ENCODE data around the gene PRTFDC1. TPM values are rescaled to one million over a fixed set of nuclear protein-coding genes. Genes with fewer than 3 reads are reported as not detected.

PRTFDC1 gene
- total and polyA plus RNA-seq, 2 of the 8 experiments (the other 6 are each of a cell fraction or from before 2014, with no cell fraction given): 5.9 to 6.6 TPM

DNA sequence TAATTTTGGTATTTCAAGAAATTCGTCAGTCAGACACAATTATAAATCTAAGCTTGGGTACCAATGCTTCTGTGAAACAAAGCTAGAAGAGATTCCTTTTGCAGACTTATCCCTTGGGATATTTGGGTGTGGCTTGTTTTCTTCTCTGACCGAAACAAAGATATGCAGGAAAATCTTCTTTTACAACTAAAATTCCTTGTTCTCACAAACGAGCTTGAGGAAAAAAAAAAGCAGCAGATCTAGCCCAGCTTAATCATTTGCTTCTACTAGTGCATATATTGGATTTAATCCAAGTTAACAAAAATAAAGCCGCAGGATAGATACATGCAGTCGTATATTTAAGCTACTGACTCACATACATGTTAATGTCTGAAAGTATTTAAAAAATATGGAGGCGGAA lies 104.2 kb downstream of the PRTFDC1 start (continued):
- TF ChIP-seq, protein P1, sequence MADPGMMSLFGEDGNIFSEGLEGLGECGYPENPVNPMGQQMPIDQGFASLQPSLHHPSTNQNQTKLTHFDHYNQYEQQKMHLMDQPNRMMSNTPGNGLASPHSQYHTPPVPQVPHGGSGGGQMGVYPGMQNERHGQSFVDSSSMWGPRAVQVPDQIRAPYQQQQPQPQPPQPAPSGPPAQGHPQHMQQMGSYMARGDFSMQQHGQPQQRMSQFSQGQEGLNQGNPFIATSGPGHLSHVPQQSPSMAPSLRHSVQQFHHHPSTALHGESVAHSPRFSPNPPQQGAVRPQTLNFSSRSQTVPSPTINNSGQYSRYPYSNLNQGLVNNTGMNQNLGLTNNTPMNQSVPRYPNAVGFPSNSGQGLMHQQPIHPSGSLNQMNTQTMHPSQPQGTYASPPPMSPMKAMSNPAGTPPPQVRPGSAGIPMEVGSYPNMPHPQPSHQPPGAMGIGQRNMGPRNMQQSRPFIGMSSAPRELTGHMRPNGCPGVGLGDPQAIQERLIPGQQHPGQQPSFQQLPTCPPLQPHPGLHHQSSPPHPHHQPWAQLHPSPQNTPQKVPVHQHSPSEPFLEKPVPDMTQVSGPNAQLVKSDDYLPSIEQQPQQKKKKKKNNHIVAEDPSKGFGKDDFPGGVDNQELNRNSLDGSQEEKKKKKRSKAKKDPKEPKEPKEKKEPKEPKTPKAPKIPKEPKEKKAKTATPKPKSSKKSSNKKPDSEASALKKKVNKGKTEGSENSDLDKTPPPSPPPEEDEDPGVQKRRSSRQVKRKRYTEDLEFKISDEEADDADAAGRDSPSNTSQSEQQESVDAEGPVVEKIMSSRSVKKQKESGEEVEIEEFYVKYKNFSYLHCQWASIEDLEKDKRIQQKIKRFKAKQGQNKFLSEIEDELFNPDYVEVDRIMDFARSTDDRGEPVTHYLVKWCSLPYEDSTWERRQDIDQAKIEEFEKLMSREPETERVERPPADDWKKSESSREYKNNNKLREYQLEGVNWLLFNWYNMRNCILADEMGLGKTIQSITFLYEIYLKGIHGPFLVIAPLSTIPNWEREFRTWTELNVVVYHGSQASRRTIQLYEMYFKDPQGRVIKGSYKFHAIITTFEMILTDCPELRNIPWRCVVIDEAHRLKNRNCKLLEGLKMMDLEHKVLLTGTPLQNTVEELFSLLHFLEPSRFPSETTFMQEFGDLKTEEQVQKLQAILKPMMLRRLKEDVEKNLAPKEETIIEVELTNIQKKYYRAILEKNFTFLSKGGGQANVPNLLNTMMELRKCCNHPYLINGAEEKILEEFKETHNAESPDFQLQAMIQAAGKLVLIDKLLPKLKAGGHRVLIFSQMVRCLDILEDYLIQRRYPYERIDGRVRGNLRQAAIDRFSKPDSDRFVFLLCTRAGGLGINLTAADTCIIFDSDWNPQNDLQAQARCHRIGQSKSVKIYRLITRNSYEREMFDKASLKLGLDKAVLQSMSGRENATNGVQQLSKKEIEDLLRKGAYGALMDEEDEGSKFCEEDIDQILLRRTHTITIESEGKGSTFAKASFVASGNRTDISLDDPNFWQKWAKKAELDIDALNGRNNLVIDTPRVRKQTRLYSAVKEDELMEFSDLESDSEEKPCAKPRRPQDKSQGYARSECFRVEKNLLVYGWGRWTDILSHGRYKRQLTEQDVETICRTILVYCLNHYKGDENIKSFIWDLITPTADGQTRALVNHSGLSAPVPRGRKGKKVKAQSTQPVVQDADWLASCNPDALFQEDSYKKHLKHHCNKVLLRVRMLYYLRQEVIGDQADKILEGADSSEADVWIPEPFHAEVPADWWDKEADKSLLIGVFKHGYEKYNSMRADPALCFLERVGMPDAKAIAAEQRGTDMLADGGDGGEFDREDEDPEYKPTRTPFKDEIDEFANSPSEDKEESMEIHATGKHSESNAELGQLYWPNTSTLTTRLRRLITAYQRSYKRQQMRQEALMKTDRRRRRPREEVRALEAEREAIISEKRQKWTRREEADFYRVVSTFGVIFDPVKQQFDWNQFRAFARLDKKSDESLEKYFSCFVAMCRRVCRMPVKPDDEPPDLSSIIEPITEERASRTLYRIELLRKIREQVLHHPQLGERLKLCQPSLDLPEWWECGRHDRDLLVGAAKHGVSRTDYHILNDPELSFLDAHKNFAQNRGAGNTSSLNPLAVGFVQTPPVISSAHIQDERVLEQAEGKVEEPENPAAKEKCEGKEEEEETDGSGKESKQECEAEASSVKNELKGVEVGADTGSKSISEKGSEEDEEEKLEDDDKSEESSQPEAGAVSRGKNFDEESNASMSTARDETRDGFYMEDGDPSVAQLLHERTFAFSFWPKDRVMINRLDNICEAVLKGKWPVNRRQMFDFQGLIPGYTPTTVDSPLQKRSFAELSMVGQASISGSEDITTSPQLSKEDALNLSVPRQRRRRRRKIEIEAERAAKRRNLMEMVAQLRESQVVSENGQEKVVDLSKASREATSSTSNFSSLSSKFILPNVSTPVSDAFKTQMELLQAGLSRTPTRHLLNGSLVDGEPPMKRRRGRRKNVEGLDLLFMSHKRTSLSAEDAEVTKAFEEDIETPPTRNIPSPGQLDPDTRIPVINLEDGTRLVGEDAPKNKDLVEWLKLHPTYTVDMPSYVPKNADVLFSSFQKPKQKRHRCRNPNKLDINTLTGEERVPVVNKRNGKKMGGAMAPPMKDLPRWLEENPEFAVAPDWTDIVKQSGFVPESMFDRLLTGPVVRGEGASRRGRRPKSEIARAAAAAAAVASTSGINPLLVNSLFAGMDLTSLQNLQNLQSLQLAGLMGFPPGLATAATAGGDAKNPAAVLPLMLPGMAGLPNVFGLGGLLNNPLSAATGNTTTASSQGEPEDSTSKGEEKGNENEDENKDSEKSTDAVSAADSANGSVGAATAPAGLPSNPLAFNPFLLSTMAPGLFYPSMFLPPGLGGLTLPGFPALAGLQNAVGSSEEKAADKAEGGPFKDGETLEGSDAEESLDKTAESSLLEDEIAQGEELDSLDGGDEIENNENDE (IDR thresholded peaks at IDR 0.05; ENCODE audit: insufficient replicate concordance, low read length): no peak
- TF ChIP-seq EGR1 (IDR thresholded peaks at IDR 0.05; ENCODE audit: borderline replicate concordance, low read depth, low read length) (no peak), RXRA (IDR thresholded peaks at IDR 0.05; ENCODE audit: insufficient read depth, low read depth, low read length) (no peak), HDAC6 (IDR thresholded peaks at IDR 0.05; ENCODE audit: low read depth, low read length) (no peak), MAX (IDR thresholded peaks at IDR 0.05) (no peak), PHF8 (conservative IDR thresholded peaks at IDR 0.05; ENCODE audit: low read depth, low read length) (no peak), SRF (IDR thresholded peaks at IDR 0.05; ENCODE audit: low read depth, low read length) (no peak), BCL11A (IDR thresholded peaks at IDR 0.05; ENCODE audit: low read depth in 2 of 2, low read length in 2 of 2) (no peak), TCF12 (IDR thresholded peaks at IDR 0.05; ENCODE audit: low read depth, low read length) (no peak), RAD21 (IDR thresholded peaks at IDR 0.05 in 1 of 2, conservative IDR thresholded peaks at IDR 0.05 in 1 of 2; ENCODE audit: low read depth in 2 of 2, low read length in 2 of 2) (no peak)

Data from H1 (cell line).